Neural crest cell (in vitro differentiated cells): ENCODE results near the gene RIMKLA. TPM values are rescaled to one million over a fixed set of nuclear protein-coding genes. Genes with fewer than 3 reads are reported as not detected.

ENCODE experiments used
- DNase-seq: peaks from one replicate; pipeline ENCODE4 v3.0.0; 2021; ENCODE audit warnings: low read depth, mixed read lengths, low spot score
- H3K27ac Mint-ChIP-seq: one replicate; pipeline ENCODE4 v1.8.0; 2021; ENCODE audit warnings: mild to moderate bottlenecking, mixed read lengths; ENCODE audit not compliant: unreplicated experiment
- H3K27me3 Mint-ChIP-seq: 2 replicates; pipeline ENCODE4 v1.8.0; 2021; ENCODE audit warnings: low read depth, mild to moderate bottlenecking, mixed read lengths
- H3K36me3 Mint-ChIP-seq: 2 replicates; pipeline ENCODE4 v1.8.0; 2021; ENCODE audit warnings: low read depth, mild to moderate bottlenecking, mixed read lengths
- H3K4me1 Mint-ChIP-seq: 2 replicates; pipeline ENCODE4 v1.8.0; 2021; ENCODE audit warnings: mixed read lengths
- H3K4me3 Mint-ChIP-seq: one replicate; pipeline ENCODE4 v1.8.0; 2021; ENCODE audit warnings: mild to moderate bottlenecking, mixed read lengths
- H3K9me3 Mint-ChIP-seq: 2 replicates; pipeline ENCODE4 v1.8.0; 2021; ENCODE audit warnings: mixed read lengths
- CTCF ChIP-seq: fragments of 200-600 bp; sonication (generic); conservative IDR thresholded peaks from 2 replicates; pipeline ENCODE4 v1.5.0; 2021; ENCODE audit warnings: antibody characterized with exemption, mild to moderate bottlenecking
- total RNA-seq: library from RNA; stranded (reverse); gene quantifications from 2 replicates; pipeline ENCODE4 v1.2.1, GENCODE V29; 2021

Gene RIMKLA
- total RNA-seq, 1 donor from 2014 or later, result 3.4 TPM

DNA sequence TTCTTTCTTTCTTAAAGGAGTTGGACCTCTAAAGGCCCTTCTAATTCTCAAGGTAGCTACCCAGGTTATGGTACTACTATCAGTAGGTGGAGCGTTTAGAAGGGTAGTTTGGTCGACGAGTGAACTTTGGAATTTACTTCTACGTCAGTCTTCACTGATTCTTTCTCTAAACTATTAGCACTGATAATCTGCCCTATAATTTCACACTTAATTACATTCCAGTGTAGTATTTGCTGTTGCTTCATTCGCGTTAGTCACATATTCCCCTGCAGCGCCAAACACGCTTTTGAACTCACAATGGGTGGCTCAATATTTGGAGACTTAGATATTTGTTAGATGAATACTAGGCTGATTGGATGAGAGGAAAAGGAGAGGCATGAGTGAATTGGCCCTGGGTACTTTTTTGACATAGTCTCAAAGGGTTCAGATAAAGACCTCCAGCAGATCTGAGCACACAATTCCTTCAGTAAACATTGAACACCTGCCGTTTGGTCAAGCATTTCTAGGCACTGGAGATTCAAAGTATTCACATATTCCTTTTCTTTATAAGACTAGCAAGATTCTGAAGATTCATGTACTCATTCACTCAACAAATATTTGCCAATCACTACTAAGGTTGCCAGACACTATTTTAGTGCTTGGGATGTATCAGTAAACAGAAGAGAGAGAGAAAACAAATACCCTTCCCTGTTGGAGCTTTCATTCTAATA lies 44.6 kb upstream of the RIMKLA start:
- TF ChIP-seq CTCF, result no peak
- H3K27me3 Mint-ChIP-seq, result peaks cover 8% of the 10 kb centered on the region
- DNase-seq, result no peak
- peaks cover 32% of the 10 kb centered on the region for H3K4me1 Mint-ChIP-seq
- H3K27ac Mint-ChIP-seq, result no peak overlapping the region
- no peaks in the 10 kb centered on the region for H3K9me3 Mint-ChIP-seq
- H3K36me3 Mint-ChIP-seq, result no peaks in the 10 kb centered on the region
- peak overlapping the region; percentile 90 for H3K4me3 Mint-ChIP-seq

DNA sequence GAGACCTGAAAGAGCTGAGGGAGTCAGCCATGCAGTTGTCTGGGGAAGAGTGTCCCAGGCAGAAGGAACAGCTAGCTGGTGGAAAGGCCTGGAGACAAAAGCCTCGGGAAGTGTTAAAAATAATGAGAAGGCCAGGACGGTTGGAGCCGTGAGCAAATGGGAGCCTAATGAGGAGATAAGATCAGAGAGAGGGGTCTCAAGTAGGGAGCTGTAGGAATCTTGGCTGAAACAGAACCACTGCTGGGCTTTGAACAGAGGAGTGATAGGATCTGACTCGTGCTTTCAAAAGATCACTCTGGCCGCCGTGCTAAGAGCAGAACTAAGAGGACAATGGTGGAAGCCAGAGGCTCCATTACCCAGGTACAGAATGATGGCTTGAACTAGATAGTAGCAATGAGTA lies 43.6 kb upstream of the RIMKLA start:
- no peak for DNase-seq
- TF ChIP-seq CTCF, result no peak
- Mint-ChIP-seq H3K4me1 (peaks cover 30% of the 10 kb centered on the region), H3K27me3 (peaks cover 8% of the 10 kb centered on the region), H3K4me3 (peak overlapping the region; percentile 42), H3K36me3 (no peaks in the 10 kb centered on the region), H3K27ac (no peak overlapping the region), H3K9me3 (no peaks in the 10 kb centered on the region)

- no peak for TF ChIP-seq CTCF
- Mint-ChIP-seq H3K4me3 (no peak overlapping the region), H3K9me3 (no peaks in the 10 kb centered on the region), H3K36me3 (no peaks in the 10 kb centered on the region), H3K27me3 (peaks cover 21% of the 10 kb centered on the region), H3K27ac (no peak overlapping the region), H3K4me1 (peaks cover 7% of the 10 kb centered on the region)
- no peak for DNase-seq
Measured at GRCh38 chr1:42340093-42340492, 40.5 kb upstream of the RIMKLA start.

- Mint-ChIP-seq H3K27ac (no peak overlapping the region), H3K27me3 (peaks cover 24% of the 10 kb centered on the region), H3K9me3 (no peaks in the 10 kb centered on the region), H3K4me1 (peaks cover 4% of the 10 kb centered on the region), H3K36me3 (no peaks in the 10 kb centered on the region), H3K4me3 (no peak overlapping the region)
- TF ChIP-seq CTCF, result no peak
- no peak for DNase-seq
Measured at GRCh38 chr1:42340901-42341300, 39.7 kb upstream of the RIMKLA start.

DNA sequence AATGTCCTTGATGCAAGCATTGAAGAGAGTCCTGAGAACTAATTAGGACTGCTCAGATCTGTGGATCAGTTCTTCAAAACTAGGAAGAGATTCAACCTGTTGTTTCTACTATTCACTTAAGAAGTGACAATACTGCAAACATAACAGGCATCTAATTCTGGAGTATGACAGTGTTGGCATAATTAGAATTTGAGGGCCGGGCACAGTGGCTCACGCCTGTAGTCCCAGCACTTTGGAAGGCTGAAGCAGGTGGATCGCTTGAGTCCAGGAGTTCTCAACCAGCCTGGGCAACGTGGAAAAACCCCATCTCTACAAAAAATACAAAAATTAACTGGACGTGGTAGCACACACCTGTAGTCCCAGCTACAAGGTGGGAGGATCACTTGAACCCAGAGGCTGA lies 37.5 kb upstream of the RIMKLA start:
- H3K36me3 Mint-ChIP-seq, result no peaks in the 10 kb centered on the region
- H3K27ac Mint-ChIP-seq, result no peak overlapping the region
- no peaks in the 10 kb centered on the region for H3K4me1 Mint-ChIP-seq
- peaks cover 29% of the 10 kb centered on the region for H3K27me3 Mint-ChIP-seq
- TF ChIP-seq CTCF, result no peak
- DNase-seq, result no peak
- no peaks in the 10 kb centered on the region for H3K9me3 Mint-ChIP-seq
- no peak overlapping the region for H3K4me3 Mint-ChIP-seq
